Inflammatory macrophage treated with lipopolysaccharide for 1 hour (primary cell): Measurements from ENCODE around the gene RTEL1.
"Not testable (repeated sequence)": the region's sequence is repeated elsewhere in the genome, so short reads cannot be mapped to it uniquely, and the experiment has no call there.

Experiments
- DNase-seq, 2 donors: peaks; one replicate each; pipeline ENCODE4 v3.0.0-alpha.2; 2020 to 2022

The RTEL1 gene

GRCh38 chr20:63657937-63658748 is at the start of gene RTEL1:
RTEL1 (plus strand) TSS chr20:63658312; CDS start chr20:63659403, 1,091 bp downstream.
- DNase-seq, result peak; percentile 86 to 97

DNA sequence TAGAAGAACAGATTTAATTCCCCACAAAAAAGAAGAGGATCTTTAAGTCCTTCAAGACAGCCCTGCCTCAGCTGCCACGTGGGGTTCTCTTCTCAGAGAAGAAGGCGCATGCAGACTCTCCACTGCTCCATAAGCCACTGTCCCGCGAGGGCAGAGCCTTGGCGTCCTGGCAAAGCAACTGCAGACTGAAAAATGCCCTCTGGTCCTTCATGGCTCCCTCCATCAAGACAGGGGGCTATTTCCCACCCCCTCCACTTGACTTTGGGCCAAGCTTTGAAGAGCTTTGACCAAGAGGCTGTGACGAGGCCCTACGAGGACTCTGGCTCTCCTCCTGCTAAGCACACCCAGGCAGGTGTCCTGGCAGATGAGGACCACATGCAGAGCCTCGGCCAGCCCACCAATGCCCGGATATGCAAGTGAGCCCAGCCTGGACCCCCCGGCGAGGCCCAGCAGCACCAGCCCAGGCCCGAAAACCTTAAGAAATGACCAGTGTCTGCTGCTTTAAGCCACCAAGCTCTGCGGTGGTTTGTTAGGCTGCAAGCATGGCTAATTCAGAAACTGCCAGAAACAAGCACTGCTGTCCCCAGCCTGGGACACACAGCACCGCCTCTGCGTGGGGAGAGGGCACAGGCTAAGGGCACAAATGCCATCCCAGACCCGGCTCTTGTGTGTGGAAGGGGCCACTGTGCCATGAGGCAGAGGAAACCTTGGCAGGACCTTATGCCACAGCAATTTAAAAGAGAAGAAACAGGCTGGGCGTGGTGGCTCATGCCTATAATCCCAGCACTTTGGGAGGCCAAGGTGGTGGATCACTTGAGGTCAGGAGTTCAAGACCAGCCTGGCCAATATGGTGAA is 47.3 kb upstream of the RTEL1 start:
- no peak for DNase-seq

GRCh38 chr20:63611646-63612045 is 46.5 kb upstream of the RTEL1 start:
- DNase-seq, result no peak

DNA sequence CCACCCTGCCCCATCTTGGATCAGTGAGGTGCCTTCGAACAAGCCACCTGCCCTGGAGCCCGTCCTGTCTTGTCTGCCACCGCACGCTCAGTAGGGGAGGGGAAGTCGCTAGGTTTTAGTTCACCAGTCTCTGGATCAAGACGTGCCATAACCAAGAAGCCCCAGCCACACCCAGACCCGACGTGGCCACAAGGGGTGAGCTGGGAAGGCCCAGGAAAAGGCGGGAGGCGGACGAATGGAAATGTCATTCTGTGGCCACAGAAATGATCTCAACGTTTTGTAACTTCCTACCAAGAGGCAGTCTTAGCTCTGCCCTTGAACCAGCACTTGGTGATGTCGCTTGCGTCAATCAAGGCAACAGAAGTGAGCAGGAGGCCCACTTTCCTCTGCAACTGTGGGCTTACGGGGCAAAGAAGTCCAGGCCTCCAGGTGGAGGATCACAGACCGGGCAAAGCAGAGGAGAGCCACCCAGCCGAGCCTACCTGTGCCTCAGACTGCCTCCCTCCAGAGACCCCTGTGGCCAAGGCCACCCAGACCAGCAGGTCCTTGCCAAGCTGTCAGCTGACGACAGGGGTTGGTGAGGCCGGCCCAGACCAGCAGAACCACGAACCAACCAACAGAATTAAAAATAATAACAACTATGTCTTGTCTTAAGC is 45.7 kb upstream of the RTEL1 start:
- DNase-seq, result peak; percentile 95

DNA sequence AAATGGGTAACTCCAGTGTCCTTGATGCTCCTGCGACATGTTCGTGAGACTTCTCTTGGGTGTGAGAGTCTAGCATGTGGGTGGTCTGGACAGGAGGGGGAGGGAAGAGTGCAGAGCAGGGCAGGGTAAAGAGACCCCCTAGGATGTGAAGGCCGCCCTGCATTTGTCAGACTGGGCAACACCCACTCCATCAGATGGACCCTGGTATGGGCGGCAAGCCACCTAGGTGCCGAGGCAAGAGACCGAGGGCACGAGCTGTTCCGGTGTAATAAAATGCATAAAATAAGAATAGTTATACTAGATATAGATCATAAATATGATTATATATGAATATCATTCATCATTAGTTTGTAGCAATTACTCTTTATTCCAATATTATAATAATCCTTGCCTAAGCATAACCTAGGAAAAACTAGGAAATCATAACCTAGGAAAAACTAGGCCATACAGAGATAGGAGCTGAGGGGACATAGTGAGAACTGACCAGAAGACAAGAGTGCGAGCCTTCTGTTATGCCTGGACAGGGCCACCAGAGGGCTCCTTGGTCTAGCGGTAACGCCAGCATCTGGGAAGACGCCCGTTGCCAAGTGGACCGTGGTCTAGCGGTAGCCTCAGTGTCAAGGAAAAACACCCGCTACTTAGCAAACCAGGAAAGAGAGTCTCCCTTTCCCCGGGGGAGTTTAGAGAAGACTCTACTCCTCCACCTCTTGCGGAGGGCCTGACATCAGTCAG is 44.1 kb upstream of the RTEL1 start:
- DNase-seq, result not testable (repeated sequence)

DNA sequence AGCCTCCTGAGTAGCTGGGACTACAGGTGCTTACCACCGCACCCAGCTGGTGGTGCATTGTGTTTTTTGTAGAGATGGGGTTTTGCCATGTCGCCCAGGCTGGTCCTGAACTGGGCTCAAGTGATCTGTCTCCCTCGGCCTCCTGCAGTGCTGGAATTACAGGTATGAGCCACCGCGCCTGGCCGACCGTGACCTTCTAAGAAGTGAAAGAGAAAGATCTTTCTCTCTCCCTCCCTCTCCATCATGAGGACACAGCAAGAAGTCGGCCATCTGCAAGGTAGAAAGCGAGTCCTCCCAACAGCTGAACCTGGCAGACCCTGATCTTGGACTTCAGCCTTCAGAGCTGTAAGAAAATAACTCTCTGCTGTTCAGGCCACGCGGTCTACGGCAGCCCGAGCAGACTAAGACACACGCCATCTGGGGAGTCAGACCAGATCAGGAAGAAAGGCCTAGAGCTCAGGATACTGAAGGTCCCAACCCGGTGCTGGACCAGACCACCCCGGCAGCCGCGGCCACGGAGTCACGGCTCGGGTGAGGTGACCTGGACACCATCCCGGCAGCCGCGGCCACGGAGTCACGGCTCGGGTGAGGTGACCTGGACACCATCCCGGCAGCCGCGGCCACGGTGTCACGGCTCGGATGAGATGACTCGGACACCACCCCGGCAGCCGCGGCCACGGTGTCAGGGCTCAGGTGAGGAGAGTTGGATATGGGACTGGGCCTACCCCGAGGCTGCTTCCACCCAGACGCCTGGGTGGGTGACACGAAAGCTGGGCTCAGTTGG is 40.8 kb upstream of the RTEL1 start:
- DNase-seq, result no peak

- DNase-seq, result no peak
Observed at GRCh38 chr20:63617876-63618265, 40.2 kb upstream of the RTEL1 start.

- no peak for DNase-seq
Observed at GRCh38 chr20:63618291-63618980, 39.7 kb upstream of the RTEL1 start.

DNA sequence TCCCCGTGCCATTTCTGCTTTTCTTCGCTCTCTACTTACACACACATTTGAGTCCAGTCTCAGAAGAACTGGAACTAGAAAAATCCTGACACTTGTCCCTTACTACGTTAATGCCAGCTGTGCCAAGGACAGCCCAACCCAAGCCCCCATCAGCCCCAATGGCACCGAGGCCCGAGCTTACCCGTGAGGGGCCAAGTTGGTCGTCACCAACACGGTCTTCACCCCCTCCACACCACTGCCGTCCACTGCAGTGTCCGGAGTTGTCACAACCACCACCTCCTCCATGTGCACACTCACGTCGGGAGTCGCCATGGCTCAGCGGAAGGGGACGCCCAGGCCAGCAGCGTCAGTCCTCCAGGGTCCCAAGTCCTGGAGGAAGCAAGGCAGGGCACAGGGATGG is 39.0 kb upstream of the RTEL1 start:
- DNase-seq, result no peak

DNA sequence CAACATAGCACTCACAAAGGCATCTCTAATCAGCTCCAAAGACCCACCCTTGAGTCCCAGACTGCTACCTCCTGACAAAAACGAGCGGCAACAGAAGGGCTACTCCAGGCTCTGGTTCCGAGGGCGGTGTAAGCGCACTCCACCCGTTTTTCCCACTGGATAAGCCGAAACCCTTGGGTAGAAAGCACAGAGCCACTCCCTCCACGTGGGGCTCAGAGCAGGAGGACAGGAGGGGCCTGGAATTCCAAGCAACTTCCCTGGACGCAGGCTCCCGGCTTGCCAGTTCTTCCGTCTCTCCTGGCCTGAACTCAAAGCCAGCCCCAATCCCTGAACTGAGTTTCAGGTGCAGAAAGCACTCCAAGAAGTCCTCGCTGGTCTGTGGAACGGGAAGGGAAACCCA is 38.6 kb upstream of the RTEL1 start:
- DNase-seq, result no peak

DNA sequence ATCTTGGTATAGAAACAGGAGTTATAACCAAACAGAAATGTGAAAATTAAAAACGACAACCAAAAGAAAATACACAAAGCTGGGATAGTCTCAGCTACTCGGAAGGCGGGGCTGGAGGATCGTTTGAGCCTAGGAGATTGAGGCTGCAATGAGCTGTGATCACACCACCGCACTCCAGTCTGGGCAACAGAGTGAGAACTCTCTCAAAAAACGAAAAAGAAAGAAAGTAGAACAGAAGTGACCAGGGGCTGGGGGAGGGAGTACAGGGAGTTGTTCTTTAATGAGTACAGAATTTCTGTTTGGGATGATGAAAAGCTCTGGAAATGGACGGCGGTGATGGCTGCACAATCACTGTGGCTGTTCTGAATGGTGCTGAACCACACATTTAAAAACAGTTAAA is 37.1 kb upstream of the RTEL1 start:
- no peak for DNase-seq

DNA sequence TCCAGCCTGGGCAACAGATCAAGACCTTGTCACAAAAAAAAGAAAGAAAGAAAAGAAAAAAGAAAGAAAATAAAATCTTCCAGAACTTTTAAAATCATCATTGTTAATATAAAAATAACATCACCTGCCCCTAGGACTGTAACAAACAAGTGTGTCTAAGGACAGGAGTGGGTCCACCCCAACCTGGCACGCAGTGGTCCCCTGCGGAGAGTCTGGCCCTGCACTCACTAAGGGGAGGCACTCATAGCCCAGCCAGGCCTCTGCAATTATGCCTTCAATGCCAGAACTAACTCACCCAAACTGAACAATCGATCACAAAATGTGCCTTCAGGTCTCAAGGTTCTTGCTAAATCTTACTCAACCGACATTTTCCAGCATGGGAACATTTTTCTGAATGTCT is 36.0 kb upstream of the RTEL1 start:
- no peak for DNase-seq

DNA sequence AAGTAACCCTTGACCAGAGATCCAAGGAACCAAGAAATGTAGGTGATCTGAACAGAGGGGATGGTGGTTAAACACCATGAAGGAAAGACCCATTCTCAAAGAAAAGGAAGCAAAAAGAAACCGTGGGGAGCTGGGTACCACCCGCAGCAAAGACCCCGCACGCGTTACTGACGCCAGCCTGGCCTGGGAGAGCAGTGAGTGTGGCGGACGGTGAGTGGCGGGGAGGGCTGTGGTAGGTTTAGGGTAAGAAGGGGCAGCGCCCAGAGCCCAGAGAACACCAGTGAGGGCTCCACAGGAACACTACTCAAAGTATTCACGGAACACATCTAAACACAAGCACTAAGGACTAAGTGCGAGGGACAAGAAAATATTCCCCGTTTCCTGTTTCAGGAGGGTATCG is 35.4 kb upstream of the RTEL1 start:
- no peak for DNase-seq

- no peak for DNase-seq
Observed at GRCh38 chr20:63624486-63624885, 33.6 kb upstream of the RTEL1 start.

DNA sequence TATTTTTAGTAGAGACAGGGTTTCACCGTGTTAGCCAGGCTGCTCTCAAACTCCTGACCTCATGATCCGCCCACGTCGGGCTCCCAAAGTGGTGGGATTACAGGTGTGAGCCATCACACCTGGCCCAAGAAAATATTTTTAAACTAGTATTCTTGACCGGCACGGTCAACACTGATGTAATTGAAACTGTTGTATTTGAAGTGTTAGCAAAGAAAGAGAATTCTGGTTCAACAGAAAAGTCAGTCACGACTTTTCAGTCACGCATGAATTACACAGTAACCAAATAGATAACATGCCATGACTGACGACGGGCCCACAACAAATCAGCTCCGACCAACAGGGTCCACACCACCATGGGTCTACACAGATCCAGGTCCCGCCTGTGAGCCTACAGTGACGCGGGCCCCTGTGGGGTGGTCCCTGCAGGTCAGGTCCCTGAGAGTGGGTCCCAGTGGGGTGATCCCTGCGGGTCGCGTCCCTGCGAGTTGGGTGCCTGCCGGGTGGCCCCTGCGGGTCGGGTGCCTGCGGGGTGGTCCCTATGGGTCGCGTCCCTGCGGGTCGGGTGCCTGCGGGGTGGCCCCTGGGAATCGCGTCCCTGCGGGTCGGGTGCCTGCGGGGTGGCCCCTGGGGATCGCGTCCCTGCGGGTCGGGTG is 32.2 kb upstream of the RTEL1 start:
- no peak for DNase-seq

GRCh38 chr20:63626424-63627128 is 31.5 kb upstream of the RTEL1 start, which contains the start of gene GMEB2:
GMEB2 (minus strand) TSS chr20:63627101; CDS start chr20:63619397, 7,704 bp downstream.
- DNase-seq, result peak in 1 of 2 donors; percentile 31

DNA sequence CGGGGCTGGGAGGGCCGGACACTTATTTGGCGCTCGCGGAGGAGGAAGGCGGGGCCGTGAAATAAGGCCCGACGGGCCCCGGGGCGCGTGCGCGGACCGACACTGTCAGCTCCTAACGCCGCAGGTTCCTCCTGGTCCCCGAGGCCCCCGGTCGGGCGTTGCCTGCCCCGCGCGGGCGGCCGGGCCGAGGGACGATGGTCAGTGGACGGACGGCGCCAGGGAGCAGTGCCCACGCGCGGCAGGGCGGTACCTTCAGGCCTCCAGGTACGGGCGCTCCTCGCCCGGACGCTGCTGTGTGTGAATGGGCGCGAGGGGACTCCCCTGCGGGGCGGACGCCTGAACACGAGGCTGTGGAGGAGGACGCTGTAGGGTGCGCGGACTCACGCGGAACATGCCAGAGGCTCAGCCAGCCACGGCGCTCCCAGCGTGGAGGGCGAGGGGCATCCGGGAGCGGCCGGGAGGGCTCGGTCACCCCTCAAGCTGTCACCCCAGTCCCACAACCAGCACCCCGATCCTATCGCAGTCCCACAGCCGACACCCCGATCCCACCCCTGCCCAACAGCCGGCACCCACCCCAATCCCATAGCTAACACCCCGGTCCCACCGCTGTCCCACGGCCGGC is 30.9 kb upstream of the RTEL1 start:
- DNase-seq, result peak; percentile 92 to 97

DNA sequence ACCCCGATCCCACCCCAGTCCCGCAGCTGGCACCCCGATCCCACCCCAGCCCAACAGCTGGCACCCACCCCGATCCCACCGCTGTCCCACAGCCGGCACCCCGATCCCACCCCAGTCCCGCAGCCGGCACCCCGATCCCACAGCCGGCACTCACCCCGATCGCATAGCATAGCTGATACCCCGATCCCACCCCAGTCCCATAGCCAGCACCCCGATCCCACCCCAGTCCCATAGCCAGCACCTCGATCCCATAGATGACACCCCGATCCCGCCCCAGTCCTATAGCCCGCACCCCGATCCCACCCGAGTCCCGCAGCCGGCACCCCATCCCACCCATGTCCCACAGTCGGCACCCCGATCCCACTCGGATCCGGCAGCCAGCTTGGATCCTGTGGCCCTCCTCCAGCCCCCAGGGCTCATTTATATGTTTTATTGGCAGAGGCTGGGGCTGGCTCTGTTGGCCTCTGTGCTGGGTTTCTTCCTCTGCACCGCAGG is 30.3 kb upstream of the RTEL1 start:
- DNase-seq, result no peak

- DNase-seq, result peak; percentile 53 to 84
Observed at GRCh38 chr20:63628246-63628975, 29.7 kb upstream of the RTEL1 start.
